Right forelimb (tissue), 1 donor: ENCODE measurements around the gene UFSP2.

Experiments used
- DNase-seq: peaks from one replicate; pipeline ENCODE4 v3.0.0-alpha.2; 2018

The UFSP2 gene

GRCh38 chr4:185351691-185352090, 74.1 kb downstream of the UFSP2 start:
- no peak for DNase-seq
